Measurements from ENCODE around the gene PKD2L2. TPM values are rescaled to one million over a fixed set of nuclear protein-coding genes. Genes with fewer than 3 reads are reported as not detected.

Gene PKD2L2
- polyA plus RNA-seq, 1 donor (not counting 4 experiments of a cell fraction or from before 2014, with no cell fraction given): not detected

- no peaks in the 10 kb centered on the region for H3K79me2 ChIP-seq (ENCODE audit: control insufficient read depth, insufficient read depth, low read length)
- dilution Hi-C loops (cut with MboI; ENCODE audit: extremely low pct_ligation_motif_present, low sequenced_read_pairs): no loop called here
- no peak overlapping the region for H3K4me3 ChIP-seq (ENCODE audit: control insufficient read depth in 2 of 3, extremely low read depth in 1 of 3, insufficient read depth in 2 of 3, low read depth in 1 of 3, low read length in 3 of 3)
- H3K27ac ChIP-seq (ENCODE audit: control insufficient read depth, insufficient read depth, low read length): no peak overlapping the region
- H3K9me1 ChIP-seq (ENCODE audit: control insufficient read depth, extremely low read depth, insufficient read depth, low read length): no peaks in the 10 kb centered on the region
- H2AFZ ChIP-seq (ENCODE audit: control insufficient read depth, low read length): no peak overlapping the region
- no peak overlapping the region for H3K9ac ChIP-seq (ENCODE audit: control insufficient read depth, extremely low read depth, insufficient read depth, low read length)
- FAIRE-seq (no peak), DNase-seq (ENCODE audit: low read depth, low spot score) (no peak)
- no peaks in the 10 kb centered on the region for H3K27me3 ChIP-seq (ENCODE audit: control insufficient read depth, extremely low read depth, insufficient read depth, low read length)
- H4K20me1 ChIP-seq (ENCODE audit: control insufficient read depth, extremely low read depth, insufficient read depth, low read length): no peaks in the 10 kb centered on the region
- no peaks in the 10 kb centered on the region for H3K36me3 ChIP-seq (ENCODE audit: control insufficient read depth in 2 of 2, extremely low read depth in 1 of 2, insufficient read depth in 2 of 2, low read length in 2 of 2)
- no peak overlapping the region for H3K4me2 ChIP-seq (ENCODE audit: control insufficient read depth, extremely low read depth, insufficient read depth, low read depth, low read length)
- no peaks in the 10 kb centered on the region for H3K4me1 ChIP-seq (ENCODE audit: control insufficient read depth, extremely low read depth, insufficient read depth, low read length)
- TF ChIP-seq EZH2 (IDR thresholded peaks at IDR 0.05; ENCODE audit: low read length) (no peak), CTCF (optimal IDR thresholded peaks at IDR 0.05 in 1 of 3, IDR thresholded peaks at IDR 0.05 in 1 of 3, conservative IDR thresholded peaks at IDR 0.05 in 1 of 3; ENCODE audit: extremely low read depth in 1 of 3, insufficient read depth in 2 of 3, low read length in 3 of 3) (no peak)
- H3K9me3 ChIP-seq (ENCODE audit: control insufficient read depth, low read depth, low read length): no peaks in the 10 kb centered on the region
Measured at GRCh38 chr5:137914758-137915157, 25.5 kb downstream of the PKD2L2 start.

- dilution Hi-C loops (cut with MboI; ENCODE audit: extremely low pct_ligation_motif_present, low sequenced_read_pairs): no loop called here
Measured at GRCh38 chr5:137916923-137917322, 27.7 kb downstream of the PKD2L2 start.

More at GRCh38 chr5:137916923-137917322, 27.7 kb downstream of the PKD2L2 start:
- Histone ChIP-seq H3K36me3 (ENCODE audit: control insufficient read depth in 2 of 2, extremely low read depth in 1 of 2, insufficient read depth in 2 of 2, low read length in 2 of 2) (no peaks in the 10 kb centered on the region), H3K4me2 (ENCODE audit: control insufficient read depth, extremely low read depth, insufficient read depth, low read depth, low read length) (no peak overlapping the region), H4K20me1 (ENCODE audit: control insufficient read depth, extremely low read depth, insufficient read depth, low read length) (no peaks in the 10 kb centered on the region), H3K9me3 (ENCODE audit: control insufficient read depth, low read depth, low read length) (no peaks in the 10 kb centered on the region), H3K4me3 (ENCODE audit: control insufficient read depth in 2 of 3, extremely low read depth in 1 of 3, insufficient read depth in 2 of 3, low read depth in 1 of 3, low read length in 3 of 3) (no peak overlapping the region), H2AFZ (ENCODE audit: control insufficient read depth, low read length) (no peak overlapping the region), H3K4me1 (ENCODE audit: control insufficient read depth, extremely low read depth, insufficient read depth, low read length) (peaks cover under 1% of the 10 kb centered on the region), H3K9ac (ENCODE audit: control insufficient read depth, extremely low read depth, insufficient read depth, low read length) (no peak overlapping the region), H3K27ac (ENCODE audit: control insufficient read depth, insufficient read depth, low read length) (no peak overlapping the region), H3K9me1 (ENCODE audit: control insufficient read depth, extremely low read depth, insufficient read depth, low read length) (no peaks in the 10 kb centered on the region), H3K79me2 (ENCODE audit: control insufficient read depth, insufficient read depth, low read length) (no peaks in the 10 kb centered on the region), H3K27me3 (ENCODE audit: control insufficient read depth, extremely low read depth, insufficient read depth, low read length) (no peaks in the 10 kb centered on the region)
- TF ChIP-seq CTCF (optimal IDR thresholded peaks at IDR 0.05 in 1 of 3, IDR thresholded peaks at IDR 0.05 in 1 of 3, conservative IDR thresholded peaks at IDR 0.05 in 1 of 3; ENCODE audit: extremely low read depth in 1 of 3, insufficient read depth in 2 of 3, low read length in 3 of 3) (no peak), EZH2 (IDR thresholded peaks at IDR 0.05; ENCODE audit: low read length) (no peak)
- FAIRE-seq (no peak), DNase-seq (ENCODE audit: low read depth, low spot score) (no peak)

Data from keratinocyte (primary cell).